KBM-7 (cell line): ENCODE results near the gene NBPF11.
"Not testable (repeated sequence)": the region's sequence is repeated elsewhere in the genome, so short reads cannot be mapped to it uniquely, and the experiment has no call there.

ENCODE experiments used
- DNase-seq: peaks from one replicate; pipeline ENCODE4 v3.0.0-alpha.2; 2015
- in situ Hi-C: fragments of 300-500 bp; cut with MboI; formaldehyde crosslinking; loops from 2 replicates; pipeline ENCODE4 v1.14.3; 2020; ENCODE audit warnings: low sequenced_read_pairs, low pct_unique_long_range_greater_than_20kb, mixed read lengths

Gene NBPF11

GRCh38 chr1:148068606-148069005 lies 83.5 kb downstream of the NBPF11 start:
- DNase-seq, in situ Hi-C loops: not testable (repeated sequence)

DNA sequence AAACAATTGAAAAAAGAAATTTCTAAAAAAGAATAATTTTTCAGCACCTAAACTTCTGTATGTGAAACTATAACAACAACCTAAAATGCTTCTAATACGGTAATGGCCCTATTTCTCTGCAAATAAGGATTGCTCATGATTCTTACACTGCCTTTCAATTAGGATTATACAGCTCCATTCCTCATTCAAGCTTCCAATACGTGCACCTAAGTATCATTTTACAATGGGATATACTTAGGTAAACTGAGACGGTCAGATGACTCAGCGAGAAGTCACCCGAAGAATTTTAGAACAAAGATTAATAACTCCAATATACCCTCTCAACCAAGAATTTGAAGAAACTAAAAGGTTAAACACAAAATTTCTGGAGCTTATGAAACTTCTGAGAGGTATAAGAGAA lies 83.9 kb downstream of the NBPF11 start:
- DNase-seq, in situ Hi-C loops: not testable (repeated sequence)

- in situ Hi-C loops = not testable (repeated sequence)
Measured at GRCh38 chr1:148060294-148060701, 91.8 kb downstream of the NBPF11 start.

GRCh38 chr1:148057384-148057783 lies 94.7 kb downstream of the NBPF11 start:
- in situ Hi-C loops = not testable (repeated sequence)
- DNase-seq = peak; percentile 71

More at GRCh38 chr1:148060294-148060701, 91.8 kb downstream of the NBPF11 start:
- DNase-seq = not testable (repeated sequence)
